IMR-90 (cell line): Measurements from ENCODE around the gene SLC25A30. TPM values are rescaled to one million over a fixed set of nuclear protein-coding genes. Genes with fewer than 3 reads are reported as not detected.

Source experiments
- ATAC-seq: fragments of 200-7000 bp; cut with Tn5 transposase; 2 replicates; pipeline ENCODE4 v1.9.1; 2020; ENCODE audit warnings: low read depth, mild to moderate bottlenecking, moderate library complexity
- BruUV-seq: library from RNA; stranded (reverse); fragments of 400-500 nt; replicated peaks from 2 replicates; lab custom pipeline; 2021; lab: Mats Ljungman, UMichigan
- CTCF ChIA-PET: fragments of 300-600 bp; formaldehyde crosslinking; extraction: SDS; loops from one replicate; lab custom pipeline; 2021; ENCODE audit warnings: antibody characterized with exemption; lab: Yijun Ruan, JAX
- POLR2A ChIA-PET: fragments of 300-600 bp; sonication (Branson Sonifier 250); formaldehyde crosslinking; loops from one replicate; lab custom pipeline; 2022; ENCODE audit warnings: antibody characterized with exemption; ENCODE audit not compliant: unreplicated experiment; lab: Charles Lee
- DNase-seq: peaks from one replicate; pipeline ENCODE4 v3.0.0; 2013
- H2AFZ ChIP-seq: replicated peaks from 2 replicates; pipeline ENCODE3; 2013; ENCODE audit warnings: low read length, mild to moderate bottlenecking; ENCODE audit not compliant: poor library complexity
- H2AK5ac ChIP-seq: 2 replicates; pipeline ENCODE4 v1.6.1; 2013; ENCODE audit warnings: low read depth, low read length, inconsistent platforms
- H2AK9ac ChIP-seq: replicated peaks from 2 replicates; pipeline ENCODE3; 2013; ENCODE audit warnings: mild to moderate bottlenecking, low read depth, low read length, moderate library complexity; ENCODE audit not compliant: poor library complexity
- H2BK120ac ChIP-seq: 2 replicates; pipeline ENCODE4 v1.6.1; 2013; ENCODE audit warnings: low read depth, low read length, inconsistent platforms
- H2BK15ac ChIP-seq: 3 replicates; pipeline ENCODE4 v1.6.1; 2013; ENCODE audit warnings: low read depth, low read length, inconsistent platforms
- H2BK20ac ChIP-seq: 2 replicates; pipeline ENCODE4 v1.6.1; 2013; ENCODE audit warnings: low read depth, mild to moderate bottlenecking, inconsistent platforms, low read length, moderate library complexity
- H2BK5ac ChIP-seq: 2 replicates; pipeline ENCODE4 v1.6.1; 2013; ENCODE audit warnings: mild to moderate bottlenecking, low read depth, low read length, inconsistent platforms; ENCODE audit not compliant: poor library complexity, severe bottlenecking
- H3K14ac ChIP-seq: replicated peaks from 2 replicates; pipeline ENCODE4 v1.6.1; 2013; ENCODE audit warnings: low read depth, low read length, inconsistent platforms
- H3K18ac ChIP-seq: 2 replicates; pipeline ENCODE4 v1.6.1; 2013; ENCODE audit warnings: low read depth, low read length, control low read depth
- H3K23ac ChIP-seq: 2 replicates; pipeline ENCODE4 v1.6.1; 2013; ENCODE audit warnings: low read depth, low read length, inconsistent platforms
- H3K27ac ChIP-seq: 2 replicates; pipeline ENCODE4 v1.5.1; 2013; ENCODE audit warnings: mild to moderate bottlenecking, control low read depth, low read length; ENCODE audit not compliant: insufficient read depth
- H3K27me3 ChIP-seq: 2 replicates; pipeline ENCODE4 v1.6.1; 2013; ENCODE audit warnings: low read length; ENCODE audit not compliant: control insufficient read depth, insufficient read depth
- H3K36me3 ChIP-seq: 2 replicates; pipeline ENCODE4 v1.6.1; 2013; ENCODE audit warnings: low read length, mixed read lengths; ENCODE audit not compliant: control insufficient read depth, insufficient read depth
- H3K4ac ChIP-seq: 2 replicates; pipeline ENCODE4 v1.6.1; 2013; ENCODE audit warnings: low read depth, low read length, inconsistent platforms
- H3K4me1 ChIP-seq: 2 replicates; pipeline ENCODE4 v1.6.1; 2013; ENCODE audit warnings: low read length, mixed read lengths; ENCODE audit not compliant: control insufficient read depth, insufficient read depth
- H3K4me2 ChIP-seq: 2 replicates; pipeline ENCODE4 v1.6.1; 2013; ENCODE audit warnings: low read depth, mild to moderate bottlenecking, control low read depth, low read length, moderate library complexity
- H3K4me3 ChIP-seq: 2 replicates; pipeline ENCODE4 v1.5.1; 2013; ENCODE audit warnings: low read depth, mild to moderate bottlenecking, control low read depth, low read length, moderate library complexity; ENCODE audit not compliant: insufficient read depth
- H3K56ac ChIP-seq: 2 replicates; pipeline ENCODE4 v1.6.1; 2013; ENCODE audit warnings: low read length, inconsistent platforms; ENCODE audit not compliant: insufficient read depth; ENCODE audit errors: extremely low read depth
- H3K79me1 ChIP-seq, 2 experiments: 2 replicates each; pipeline ENCODE4 v1.6.1; 2013; ENCODE audit warnings: low read length in 2 of 2, inconsistent platforms in 1 of 2, low read depth in 1 of 2
- H3K9ac ChIP-seq: 2 replicates; pipeline ENCODE4 v1.6.1; 2013; ENCODE audit warnings: low read depth, low read length, control low read depth
- H3K9me1 ChIP-seq: 2 replicates; pipeline ENCODE4 v1.6.1; 2013; ENCODE audit warnings: low read length, inconsistent platforms; ENCODE audit not compliant: insufficient read depth
- H3K9me3 ChIP-seq: 2 replicates; pipeline ENCODE4 v1.6.1; 2013; ENCODE audit warnings: low read length; ENCODE audit not compliant: control insufficient read depth, insufficient read depth
- H4K20me1 ChIP-seq: 2 replicates; pipeline ENCODE4 v1.6.1; 2013; ENCODE audit warnings: low read length, inconsistent platforms; ENCODE audit not compliant: insufficient read depth
- H4K5ac ChIP-seq: 2 replicates; pipeline ENCODE4 v1.6.1; 2013; ENCODE audit warnings: mild to moderate bottlenecking, low read depth, low read length, control low read depth
- H4K8ac ChIP-seq, 2 experiments: 2 replicates each; pipeline ENCODE4 v1.6.1; 2013; ENCODE audit warnings: low read depth in 2 of 2, low read length in 2 of 2, control low read depth in 1 of 2, inconsistent platforms in 1 of 2
- H4K91ac ChIP-seq: 2 replicates; pipeline ENCODE4 v1.6.1; 2013; ENCODE audit warnings: low read depth, low read length, inconsistent platforms; ENCODE audit not compliant: insufficient read depth
- BHLHE40 ChIP-seq: fragments of 150-350 bp; IDR thresholded peaks from 2 replicates; pipeline ENCODE4 v1.6.1; 2016; ENCODE audit warnings: mild to moderate bottlenecking, low read depth, low read length
- CEBPB ChIP-seq: IDR thresholded peaks from 2 replicates; pipeline ENCODE4 v1.6.1; 2012; ENCODE audit warnings: low read depth, low read length, improper control_type of control experiment
- CHD1 ChIP-seq: IDR thresholded peaks from 2 replicates; pipeline ENCODE4 v1.6.1; 2012; ENCODE audit warnings: low read depth, low read length, improper control_type of control experiment
- CTCF ChIP-seq: conservative IDR thresholded peaks from 2 replicates; pipeline ENCODE4 v1.5.1; 2012; ENCODE audit warnings: mild to moderate bottlenecking, low read depth, low read length, improper control_type of control experiment
- ELK1 ChIP-seq: fragments of 150-350 bp; IDR thresholded peaks from 2 replicates; pipeline ENCODE4 v1.6.1; 2016; ENCODE audit warnings: low read depth, mild to moderate bottlenecking, low read length, moderate library complexity, borderline replicate concordance
- FOS ChIP-seq: fragments of 150-350 bp; IDR thresholded peaks from 2 replicates; pipeline ENCODE4 v1.6.1; 2016; ENCODE audit warnings: low read depth, low read length
- MAFK ChIP-seq: IDR thresholded peaks from 2 replicates; pipeline ENCODE4 v1.6.1; 2012; ENCODE audit warnings: low read depth, low read length, improper control_type of control experiment
- MAZ ChIP-seq: IDR thresholded peaks from 2 replicates; pipeline ENCODE4 v1.6.1; 2012; ENCODE audit warnings: low read depth, mild to moderate bottlenecking, low read length, improper control_type of control experiment, moderate library complexity, borderline replicate concordance
- MXI1 ChIP-seq: IDR thresholded peaks from 2 replicates; pipeline ENCODE4 v1.6.1; 2012; ENCODE audit warnings: low read depth, mild to moderate bottlenecking, low read length, moderate library complexity, borderline replicate concordance
- NFE2L2 ChIP-seq: fragments of 150-350 bp; IDR thresholded peaks from 2 replicates; pipeline ENCODE4 v1.6.1; 2016; ENCODE audit warnings: low read depth, mild to moderate bottlenecking, low read length
- POLR2A ChIP-seq: IDR thresholded peaks from 2 replicates; pipeline ENCODE4 v1.6.1; 2012; ENCODE audit warnings: mild to moderate bottlenecking, low read depth, low read length
- RAD21 ChIP-seq: IDR thresholded peaks from 2 replicates; pipeline ENCODE4 v1.6.1; 2012; ENCODE audit warnings: low read length, improper control_type of control experiment
- RCOR1 ChIP-seq: IDR thresholded peaks from 2 replicates; pipeline ENCODE4 v1.6.1; 2012; ENCODE audit warnings: mild to moderate bottlenecking, low read length, improper control_type of control experiment; ENCODE audit not compliant: insufficient replicate concordance
- RFX5 ChIP-seq: IDR thresholded peaks from 2 replicates; pipeline ENCODE4 v1.8.0; 2012; ENCODE audit warnings: low read depth, mild to moderate bottlenecking, low read length, moderate library complexity
- SMC3 ChIP-seq: fragments of 150-350 bp; IDR thresholded peaks from 2 replicates; pipeline ENCODE4 v1.6.1; 2016; ENCODE audit warnings: low read depth, mild to moderate bottlenecking, antibody characterized with exemption, low read length, moderate library complexity
- USF2 ChIP-seq: fragments of 150-350 bp; IDR thresholded peaks from 2 replicates; pipeline ENCODE4 v1.6.1; 2017; ENCODE audit warnings: mild to moderate bottlenecking, antibody characterized with exemption, low read length, low read depth
- WGBS, 2 experiments: methylation state at CpG; one replicate each; pipeline versions ENCODE4 v1.1.5 to v1.1.7; 2013; ENCODE audit warnings: missing lambda C conversion rate in 2 of 2; ENCODE audit not compliant: insufficient read length in 1 of 2; ENCODE audit errors: extremely low coverage in 2 of 2; 5-methylcytosine and 5-hydroxymethylcytosine counted together
- dilution Hi-C: fragments of 300-500 bp; cut with HindIII; formaldehyde crosslinking; loops from one replicate; pipeline ENCODE4 v1.14.3; 2018; ENCODE audit warnings: low sequenced_read_pairs; ENCODE audit not compliant: unreplicated experiment
- in situ Hi-C: fragments of 300-500 bp; cut with MboI; formaldehyde crosslinking; loops from 3 replicates; pipeline ENCODE4 v1.14.3; 2019; ENCODE audit warnings: low sequenced_read_pairs, inconsistent platforms, mixed read lengths
- intact Hi-C: fragments of 100-400 bp; cut with micrococcal nuclease; formaldehyde crosslinking; loops from 2 replicates; pipeline ENCODE4 v1.10.0; 2022
- polyA plus RNA-seq, 3 experiments: library from polyadenylated mRNA; depleted of rRNA; stranded (reverse); fragments of >200 nt; gene quantifications; 2 replicates each; pipeline ENCODE4 v1.2.3, GENCODE V29; 2012; ENCODE audit warnings: low replicate concordance in 1 of 3
- total RNA-seq: library from RNA; depleted of rRNA; stranded (reverse); fragments of >200 nt; gene quantifications from 2 replicates; pipeline ENCODE4 v1.2.3, GENCODE V29; 2012

The SLC25A30 gene
- total and polyA plus RNA-seq, 2 of the 4 experiments (the other 2 are of a cell fraction) = 9.9 to 19.4 TPM

- DNase-seq = no peak
- no TSS peak for BruUV-seq
- intact Hi-C loops = no loop called here
- peaks cover 18% of the 10 kb centered on the region for H3K36me3 ChIP-seq
- no peak overlapping the region for H2AFZ ChIP-seq
- H3K14ac ChIP-seq = no peak overlapping the region
- no peak overlapping the region for H3K9ac ChIP-seq
- H3K4me2 ChIP-seq = no peak overlapping the region
- H3K79me1 ChIP-seq = no peaks in the 10 kb centered on the region
- H2BK20ac ChIP-seq = no peak overlapping the region
- no peak overlapping the region for H2AK9ac ChIP-seq
- H4K8ac ChIP-seq = no peak overlapping the region
- H3K27ac ChIP-seq = no peak overlapping the region
- ChIA-PET CTCF (no interaction called here), POLR2A (no interaction called here)
- H3K9me3 ChIP-seq = no peaks in the 10 kb centered on the region
- H3K18ac ChIP-seq = no peak overlapping the region
- dilution Hi-C loops = no loop called here
- H2BK5ac ChIP-seq = no peak overlapping the region
- H3K4me3 ChIP-seq = no peak overlapping the region
- no peak for TF ChIP-seq SMC3
- TF ChIP-seq RCOR1 = no peak
- no peak for TF ChIP-seq MAFK
- TF ChIP-seq RFX5 = no peak
- no peak for TF ChIP-seq FOS
- TF ChIP-seq ELK1 = no peak
- TF ChIP-seq BHLHE40 = no peak
- TF ChIP-seq CEBPB = no peak
- no peak for TF ChIP-seq MXI1
- TF ChIP-seq USF2 = no peak
- no peak for TF ChIP-seq CTCF
- no peak for TF ChIP-seq NFE2L2
- no peak for TF ChIP-seq MAZ
- no peak for TF ChIP-seq CHD1
- no peak for TF ChIP-seq POLR2A
- TF ChIP-seq RAD21 = no peak
- no peak overlapping the region for H4K91ac ChIP-seq
- no peak overlapping the region for H3K4ac ChIP-seq
- no peak overlapping the region for H3K23ac ChIP-seq
- H3K4me1 ChIP-seq = peaks cover 3% of the 10 kb centered on the region
- no CpG with 5 or more reads among the region's 1 CpG for WGBS, 2 experiments
- 0 out of 2 replicates have a peak, but pooled peaks cover 2% of the 10 kb centered on the region for H3K9me1 ChIP-seq
- no peak overlapping the region for H2AK5ac ChIP-seq
- no peak overlapping the region for H2BK15ac ChIP-seq
- H2BK120ac ChIP-seq = no peak overlapping the region
- in situ Hi-C loops = no loop called here
- H3K27me3 ChIP-seq = no peaks in the 10 kb centered on the region
- no peak overlapping the region for H3K56ac ChIP-seq
- no peak for ATAC-seq
- H4K5ac ChIP-seq = no peak overlapping the region
- no peaks in the 10 kb centered on the region for H4K20me1 ChIP-seq
Observed at GRCh38 chr13:45401314-45401713, 16.9 kb downstream of the SLC25A30 start.
